HTR-8/SVneo (cell line): ENCODE measurements around the gene ZNF433.
"Not testable (repeated sequence)": the region's sequence is repeated elsewhere in the genome, so short reads cannot be mapped to it uniquely, and the experiment has no call there.

Experiments
- DNase-seq: peaks from one replicate; pipeline ENCODE4 v3.0.0; 2011; ENCODE audit warnings: low spot score, mixed read lengths; ENCODE audit not compliant: insufficient read length
- FAIRE-seq: peaks from 2 replicates; lab custom pipeline; 2011; peaks lifted over from hg19 to GRCh38; lab: Jason Lieb, UNC

Gene ZNF433

GRCh38 chr19:12035220-12036172 is at the start of gene ZNF433:
Gene ZNF433, minus strand, starts transcription at chr19:12035679. Its CDS starts 140 bp downstream, at chr19:12035539.
- FAIRE-seq (no peak), DNase-seq (peak; percentile 96)

GRCh38 chr19:12083336-12083735 is 47.9 kb upstream of the ZNF433 start:
- FAIRE-seq, DNase-seq: not testable (repeated sequence)

GRCh38 chr19:12077375-12077774 is 41.9 kb upstream of the ZNF433 start:
- FAIRE-seq = peak; percentile 69
- DNase-seq = no peak

- not testable (repeated sequence) for DNase-seq, FAIRE-seq
Observed at GRCh38 chr19:12076331-12076730, 40.9 kb upstream of the ZNF433 start.

- no peak for DNase-seq
- FAIRE-seq = no peak
Observed at GRCh38 chr19:12075538-12076139, 40.2 kb upstream of the ZNF433 start.

- FAIRE-seq (peak; percentile 86), DNase-seq (peak; percentile 80)
Observed at GRCh38 chr19:12064590-12065538, 29.4 kb upstream of the ZNF433 start, which contains the start of gene ZNF844. Gene ZNF844, plus strand, starts transcription at chr19:12064731. Its CDS starts 143 bp downstream, at chr19:12064874.

- DNase-seq = no peak
- FAIRE-seq = no peak
Observed at GRCh38 chr19:12055784-12056183, 20.3 kb upstream of the ZNF433 start.

GRCh38 chr19:12052497-12053169 is 17.2 kb upstream of the ZNF433 start, which contains the start of gene ZNF878:
Gene ZNF878, minus strand, starts transcription at chr19:12052961. Its CDS starts 160 bp downstream, at chr19:12052801.
- DNase-seq = peak; percentile 95
- FAIRE-seq = peak; percentile 63

GRCh38 chr19:12052091-12052496 is 16.6 kb upstream of the ZNF433 start:
- FAIRE-seq (no peak), DNase-seq (peak; percentile 26)

GRCh38 chr19:12047868-12048267 is 12.4 kb upstream of the ZNF433 start:
- FAIRE-seq = no peak
- DNase-seq = no peak

- FAIRE-seq (no peak), DNase-seq (no peak)
Observed at GRCh38 chr19:12043752-12044422, 8.4 kb upstream of the ZNF433 start.

GRCh38 chr19:12042893-12043292 is 7.4 kb upstream of the ZNF433 start:
- FAIRE-seq (no peak), DNase-seq (no peak)

- no peak for DNase-seq
- FAIRE-seq = no peak
Observed at GRCh38 chr19:12034620-12035019, 859 bp downstream of the ZNF433 start.

GRCh38 chr19:12034198-12034597 is 1.3 kb downstream of the ZNF433 start:
- FAIRE-seq (no peak), DNase-seq (no peak)

- FAIRE-seq (no peak), DNase-seq (no peak)
Observed at GRCh38 chr19:12015753-12016116, 19.7 kb downstream of the ZNF433 start.

GRCh38 chr19:12015015-12015752 is 20.3 kb downstream of the ZNF433 start:
- DNase-seq (no peak), FAIRE-seq (no peak)

GRCh38 chr19:12000152-12000981 is 35.1 kb downstream of the ZNF433 start:
- FAIRE-seq (no peak), DNase-seq (no peak)
